ENCODE measurements around the gene POLG.

DNA sequence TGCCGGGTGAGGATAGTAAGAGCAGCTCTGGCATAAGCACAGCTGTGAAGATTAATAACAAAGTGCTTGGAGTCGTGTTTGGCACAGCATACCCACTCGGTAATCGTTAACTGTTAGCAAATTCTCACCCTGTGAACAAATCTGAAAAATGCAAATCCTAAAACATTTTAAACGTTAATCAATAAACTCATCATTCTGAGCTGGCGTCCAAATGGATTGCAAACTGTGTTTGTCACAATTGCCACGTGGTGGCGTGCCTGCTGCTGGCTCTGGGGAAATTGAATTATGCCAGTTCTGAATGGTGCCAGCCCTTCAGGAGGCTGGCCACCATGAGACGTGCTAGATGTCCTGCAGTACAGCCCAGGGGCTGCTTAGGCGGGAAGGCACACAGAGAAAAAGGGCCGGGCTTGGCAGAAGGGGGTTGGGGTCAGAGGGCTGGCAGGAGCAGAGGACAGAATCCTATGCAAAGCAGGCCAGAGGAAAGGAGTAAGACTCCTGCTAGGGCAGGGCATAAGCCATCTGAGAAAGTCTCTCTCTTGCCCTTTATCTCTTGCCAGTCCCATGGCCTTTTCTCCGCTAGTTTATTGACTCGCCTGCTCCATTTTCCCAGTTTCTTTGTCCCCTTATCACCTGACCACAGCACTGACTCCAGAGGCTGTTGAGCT is 22.1 kb upstream of the POLG start:
- TF ChIP-seq CTCF (conservative IDR thresholded peaks at IDR 0.05) (peak; percentile 84), ZFX (IDR thresholded peaks at IDR 0.05) (no peak)

Data from C4-2B (cell line).